Spleen (tissue), 11 donors: ENCODE data around the gene MAMDC4. TPM values are rescaled to one million over a fixed set of nuclear protein-coding genes. Genes with fewer than 3 reads are reported as not detected.

Experiments used
- DNase-seq: peaks from one replicate; pipeline ENCODE4 v3.0.0-alpha.2; 2020
- H3K27ac ChIP-seq, 8 donors: fragments of 200-600 bp; sonication (generic) in 7 of 8; 1 replicate in 4 of 8; 2 replicates in 4 of 8; pipeline versions ENCODE4 v1.5.0 to v1.8.0; 2016 to 2021; ENCODE audit warnings: inconsistent platforms in 4 of 8, mild to moderate bottlenecking in 4 of 8, moderate library complexity in 1 of 8
- H3K27me3 ChIP-seq, 7 donors: fragments of 200-600 bp; sonication (generic) in 6 of 7; replicated peaks in 1 of 7; 1 replicate in 4 of 7; 2 replicates in 3 of 7; pipeline versions ENCODE4 v1.5.0 to v1.8.0; 2016 to 2021; ENCODE audit warnings: inconsistent platforms in 3 of 7, mild to moderate bottlenecking in 1 of 7
- H3K36me3 ChIP-seq, 6 donors: fragments of 200-600 bp; sonication (generic) in 5 of 6; 1 replicate in 4 of 6; 2 replicates in 2 of 6; pipeline versions ENCODE4 v1.5.0 to v1.8.0; 2016 to 2021; ENCODE audit warnings: inconsistent platforms in 2 of 6
- H3K4me1 ChIP-seq, 6 donors: fragments of 200-600 bp; sonication (generic) in 5 of 6; 1 replicate in 3 of 6; 2 replicates in 3 of 6; pipeline versions ENCODE4 v1.5.0 to v1.8.0; 2016 to 2021; ENCODE audit warnings: inconsistent platforms in 3 of 6
- H3K4me3 ChIP-seq, 8 donors: fragments of 200-600 bp; sonication (generic) in 7 of 8; 1 replicate in 4 of 8; 2 replicates in 4 of 8; pipeline versions ENCODE4 v1.5.0 to v1.8.0; 2016 to 2021; ENCODE audit warnings: inconsistent platforms in 4 of 8, mild to moderate bottlenecking in 4 of 8, moderate library complexity in 2 of 8
- H3K9me3 ChIP-seq, 8 donors: fragments of 200-600 bp; sonication (generic) in 7 of 8; 1 replicate in 4 of 8; 2 replicates in 4 of 8; pipeline versions ENCODE4 v1.5.0 to v1.8.0; 2016 to 2021; ENCODE audit warnings: inconsistent platforms in 4 of 8
- CTCF ChIP-seq, 11 experiments: fragments of 200-600 bp in 7 of 11; fragments of 450-650 bp in 4 of 11; sonication (generic) in 4 of 11; IDR thresholded peaks in 8 of 11; conservative IDR thresholded peaks in 3 of 11; 1 replicate in 7 of 11; 2 replicates in 4 of 11; pipeline versions ENCODE4 v1.4.0 to v1.8.0; 2016 to 2021; ENCODE audit warnings: antibody characterized with exemption in 11 of 11, inconsistent platforms in 4 of 11, mild to moderate bottlenecking in 1 of 11
- POLR2A ChIP-seq, 3 donors: fragments of 450-650 bp; IDR thresholded peaks; one replicate each; pipeline ENCODE4 v1.5.1; 2017; ENCODE audit warnings: antibody characterized with exemption in 3 of 3, mild to moderate bottlenecking in 1 of 3
- POLR2AphosphoS5 ChIP-seq, 3 donors: sonication (generic); formaldehyde crosslinking; IDR thresholded peaks; one replicate each; pipeline ENCODE4 v1.5.1; 2017; ENCODE audit warnings: antibody characterized with exemption in 3 of 3
- WGBS, 5 donors: extraction: QIAGEN DNeasy Blood & Tissue Kit in 3 of 5; methylation state at CpG; one replicate each; pipeline versions ENCODE4 v1.1.5 to v1.1.7; 2013 to 2018; 5-methylcytosine and 5-hydroxymethylcytosine counted together
- intact Hi-C: fragments of 100-400 bp; cut with DNase I; formaldehyde crosslinking; loops from one replicate; pipeline ENCODE4 v1.15.0; 2023; ENCODE audit warnings: low total_unique reads
- polyA plus RNA-seq, 3 donors: library from polyadenylated mRNA; stranded (reverse); fragments of 200-250 nt; gene quantifications; one replicate each; pipeline ENCODE4 v1.2.1, GENCODE V29; 2013
- total RNA-seq, 7 donors: library from RNA; depleted of rRNA in 3 of 7; stranded (reverse); fragments of >200 nt in 3 of 7; fragmentation: NEBNext Ultra II Directional in 4 of 7; extraction: Animal tissue kit (Norgen Biotek cat#: 25700) in 4 of 7; gene quantifications; one replicate each; pipeline versions ENCODE4 v1.1.0 to v1.2.1, GENCODE V29; 2016 to 2021
- donor health status: healthy with polysubstance abuse.
- donor health status: DM: no; HTN: no; CAD: no; lungs with moderate emphysema.
- donor health status: DM: no; HTN: no; CAD: no.
- donor health status: Bipolar disorder and iron deficiency.
- donor health status: healthy.
- donor health status: DM: no; HTN: no; CAD: no.
- donor health status: DM: yes; HTN: yes; CAD: no.

The MAMDC4 gene
- total and polyA plus RNA-seq, 10 donors: 4.9 to 32.0 (median 12.0) TPM

GRCh38 chr9:136856541-136857141 lies 4.5 kb downstream of the MAMDC4 start:
- Histone ChIP-seq H3K27me3 (no peaks in the 10 kb centered on the region), H3K9me3 (no peaks in the 10 kb centered on the region), H3K27ac (no peak overlapping the region), H3K4me1 (peaks cover 0 to 63% (median 31%) of the 10 kb centered on the region in 6 donors), H3K36me3 (peaks cover 0 to 53% (median 13%) of the 10 kb centered on the region in 6 donors), H3K4me3 (no peak overlapping the region)
- 64 to 73% (median 72%) methylated on average over 7 to 14 of the region's 14 CpGs for WGBS, 5 donors
- DNase-seq: peak; percentile 73
- intact Hi-C loops: no loop called here
- TF ChIP-seq POLR2A (IDR thresholded peaks at IDR 0.05) (no peak), POLR2AphosphoS5 (IDR thresholded peaks at IDR 0.05) (no peak), CTCF (IDR thresholded peaks at IDR 0.05 in 8 of 11, conservative IDR thresholded peaks at IDR 0.05 in 3 of 11) (no peak)

- peak; percentile 75 for DNase-seq
- Histone ChIP-seq H3K36me3 (peaks cover 0 to 53% (median 18%) of the 10 kb centered on the region in 6 donors), H3K4me3 (no peak overlapping the region), H3K27me3 (no peaks in the 10 kb centered on the region), H3K27ac (no peak overlapping the region), H3K4me1 (peaks cover 0 to 58% (median 28%) of the 10 kb centered on the region in 6 donors), H3K9me3 (no peaks in the 10 kb centered on the region)
- 89 to 98% (median 95%) methylated on average over 8 to 19 of the region's 19 CpGs for WGBS, 5 donors
- intact Hi-C loops: no loop called here
- TF ChIP-seq POLR2AphosphoS5 (IDR thresholded peaks at IDR 0.05) (peak in 1 of 3 donors; percentile 19), POLR2A (IDR thresholded peaks at IDR 0.05) (no peak), CTCF (IDR thresholded peaks at IDR 0.05 in 8 of 11, conservative IDR thresholded peaks at IDR 0.05 in 3 of 11) (no peak)
These were observed 5.0 kb downstream of the MAMDC4 start for GRCh38 chr9:136857166-136857565.

GRCh38 chr9:136857581-136858412 lies 5.7 kb downstream of the MAMDC4 start:
- 82 to 95% (median 87%) methylated on average over 6 to 29 of the region's 29 CpGs for WGBS, 5 donors
- intact Hi-C loops: no loop called here
- no peak overlapping the region for H3K27ac ChIP-seq
- DNase-seq: peak; percentile 72
- no peaks in the 10 kb centered on the region for H3K27me3 ChIP-seq
- peaks cover 0 to 62% (median 28%) of the 10 kb centered on the region in 6 donors for H3K4me1 ChIP-seq
- TF ChIP-seq CTCF (IDR thresholded peaks at IDR 0.05 in 8 of 11, conservative IDR thresholded peaks at IDR 0.05 in 3 of 11) (no peak), POLR2AphosphoS5 (IDR thresholded peaks at IDR 0.05) (peak in 2 of 3 donors; percentile 43 to 67)
- peaks cover 0 to 59% (median 24%) of the 10 kb centered on the region in 6 donors for H3K36me3 ChIP-seq
- H3K4me3 ChIP-seq: no peak overlapping the region
- no peaks in the 10 kb centered on the region for H3K9me3 ChIP-seq

GRCh38 chr9:136858452-136858843 lies 6.3 kb downstream of the MAMDC4 start:
- Histone ChIP-seq H3K4me3 (no peak overlapping the region), H3K4me1 (peaks cover 0 to 60% (median 25%) of the 10 kb centered on the region in 6 donors), H3K36me3 (peaks cover 0 to 65% (median 31%) of the 10 kb centered on the region in 6 donors), H3K27ac (peak overlapping the region in 1 of 8 donors; percentile 4), H3K27me3 (no peaks in the 10 kb centered on the region), H3K9me3 (no peaks in the 10 kb centered on the region)
- 90 to 100% (median 94%) methylated on average over 5 to 15 of the region's 15 CpGs; no CpG with 5 or more reads in 1 of the 5 donors for WGBS, 5 donors
- TF ChIP-seq POLR2A (IDR thresholded peaks at IDR 0.05): no peak
- no peak for TF ChIP-seq POLR2AphosphoS5 (IDR thresholded peaks at IDR 0.05)
- TF ChIP-seq CTCF (IDR thresholded peaks at IDR 0.05 in 8 of 11, conservative IDR thresholded peaks at IDR 0.05 in 3 of 11): no peak
- intact Hi-C loops: no loop called here
- DNase-seq: peak; percentile 66
